ENCODE data around the gene CARTPT.

CARTPT gene

DNA sequence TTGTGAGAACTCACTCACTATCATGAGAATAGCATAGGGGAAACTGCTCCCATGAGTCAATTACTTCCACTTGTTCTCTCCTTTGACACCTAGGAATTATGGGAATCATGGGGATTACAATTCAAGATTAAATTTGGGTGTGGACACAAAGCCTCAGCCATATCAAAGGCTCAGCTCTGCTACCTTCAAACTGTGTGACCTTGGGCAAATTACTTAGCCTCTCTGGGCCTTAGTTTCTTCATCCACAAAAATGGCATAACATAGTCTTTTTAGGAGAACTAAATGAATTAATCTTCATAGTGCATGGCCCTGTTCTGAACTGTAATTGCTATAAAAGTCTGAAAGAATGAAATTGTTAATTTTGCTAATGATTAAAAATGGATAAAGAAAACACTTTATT is 18.3 kb upstream of the CARTPT start:
- TF ChIP-seq, protein P1, sequence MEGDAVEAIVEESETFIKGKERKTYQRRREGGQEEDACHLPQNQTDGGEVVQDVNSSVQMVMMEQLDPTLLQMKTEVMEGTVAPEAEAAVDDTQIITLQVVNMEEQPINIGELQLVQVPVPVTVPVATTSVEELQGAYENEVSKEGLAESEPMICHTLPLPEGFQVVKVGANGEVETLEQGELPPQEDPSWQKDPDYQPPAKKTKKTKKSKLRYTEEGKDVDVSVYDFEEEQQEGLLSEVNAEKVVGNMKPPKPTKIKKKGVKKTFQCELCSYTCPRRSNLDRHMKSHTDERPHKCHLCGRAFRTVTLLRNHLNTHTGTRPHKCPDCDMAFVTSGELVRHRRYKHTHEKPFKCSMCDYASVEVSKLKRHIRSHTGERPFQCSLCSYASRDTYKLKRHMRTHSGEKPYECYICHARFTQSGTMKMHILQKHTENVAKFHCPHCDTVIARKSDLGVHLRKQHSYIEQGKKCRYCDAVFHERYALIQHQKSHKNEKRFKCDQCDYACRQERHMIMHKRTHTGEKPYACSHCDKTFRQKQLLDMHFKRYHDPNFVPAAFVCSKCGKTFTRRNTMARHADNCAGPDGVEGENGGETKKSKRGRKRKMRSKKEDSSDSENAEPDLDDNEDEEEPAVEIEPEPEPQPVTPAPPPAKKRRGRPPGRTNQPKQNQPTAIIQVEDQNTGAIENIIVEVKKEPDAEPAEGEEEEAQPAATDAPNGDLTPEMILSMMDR (IDR thresholded peaks at IDR 0.05; ENCODE audit: low read depth, low read length, missing control alignments): no peak
- DNase-seq (ENCODE audit: low read depth): no peak
- no peak overlapping the region for H3K4me3 ChIP-seq (ENCODE audit: low read depth, low read length)
- in situ Hi-C loops (cut with HindIII; ENCODE audit: low sequenced_read_pairs): loop anchor here (10.0 kb wide), 1 partner anchor 64 kb away; no protein-coding TSS in a partner anchor

DNA sequence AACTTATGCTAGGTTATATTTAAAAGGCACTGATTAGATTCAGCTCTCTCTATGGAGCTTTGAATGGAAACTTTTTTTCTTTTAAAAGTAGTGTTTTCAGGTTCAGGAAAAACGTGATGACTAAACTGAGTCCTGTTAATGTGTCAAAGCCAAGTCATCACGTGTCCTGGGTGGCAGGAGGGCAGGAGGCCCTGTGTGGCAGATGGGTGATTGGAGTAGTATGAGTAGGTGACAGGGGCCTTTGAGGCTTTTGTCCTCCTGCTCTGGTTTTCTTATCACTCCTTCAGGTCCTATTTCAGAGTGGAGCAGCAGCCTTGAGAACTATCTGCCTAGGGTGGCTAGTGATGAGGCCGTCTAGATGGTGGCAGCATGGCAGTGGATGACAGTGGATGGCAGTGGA is 17.7 kb upstream of the CARTPT start:
- DNase-seq (ENCODE audit: low read depth): no peak
- in situ Hi-C loops (cut with HindIII; ENCODE audit: low sequenced_read_pairs): loop anchor here (10.0 kb wide), 1 partner anchor 63 kb away; no protein-coding TSS in a partner anchor
- no peak overlapping the region for H3K4me3 ChIP-seq (ENCODE audit: low read depth, low read length)
- TF ChIP-seq, protein P1 (IDR thresholded peaks at IDR 0.05; ENCODE audit: low read depth, low read length, missing control alignments): no peak

DNA sequence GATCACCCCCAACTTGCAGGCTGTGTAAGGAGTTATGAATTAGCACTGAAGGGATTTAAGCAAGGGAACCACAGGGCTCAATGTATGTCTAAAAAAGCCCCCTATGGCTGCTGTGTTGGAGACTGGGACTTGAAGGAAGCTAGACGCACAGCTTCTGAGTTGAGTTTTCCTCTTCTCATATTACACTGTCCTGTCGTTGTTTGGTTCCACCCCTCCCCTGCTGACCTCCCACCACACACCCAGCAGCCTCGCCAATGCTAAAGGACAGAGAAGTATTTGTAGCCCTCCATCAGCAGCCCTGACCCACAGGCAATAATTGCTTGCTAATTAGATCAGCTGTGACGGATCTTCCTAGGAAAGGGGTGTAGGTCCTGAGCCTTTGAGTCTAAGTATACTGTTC is 15.1 kb upstream of the CARTPT start:
- in situ Hi-C loops (cut with HindIII; ENCODE audit: low sequenced_read_pairs): loop anchor here (10.0 kb wide), 1 partner anchor 61 kb away; no protein-coding TSS in a partner anchor
- no peak overlapping the region for H3K4me3 ChIP-seq (ENCODE audit: low read depth, low read length)
- TF ChIP-seq, protein P1 (IDR thresholded peaks at IDR 0.05; ENCODE audit: low read depth, low read length, missing control alignments): no peak
- DNase-seq (ENCODE audit: low read depth): no peak

DNA sequence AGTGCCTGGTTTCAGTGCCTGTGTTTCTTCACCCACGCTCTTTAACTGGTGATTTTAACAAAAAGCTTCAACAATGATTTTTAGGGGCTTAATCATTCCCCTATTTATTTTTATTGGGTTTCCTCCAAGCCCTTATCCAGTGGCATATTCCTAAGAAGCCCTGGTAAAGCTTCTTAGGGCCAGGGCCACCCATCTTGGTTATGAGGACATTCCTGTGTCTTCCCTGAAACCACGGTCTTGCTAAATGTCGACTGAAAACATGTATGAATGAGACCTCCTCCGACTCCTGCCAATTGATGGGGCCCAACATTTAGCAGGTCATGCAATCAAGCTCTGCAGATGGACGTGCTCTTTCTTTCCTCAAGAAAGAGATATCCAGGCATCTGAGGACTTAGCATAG is 13.7 kb upstream of the CARTPT start:
- DNase-seq (ENCODE audit: low read depth): no peak
- H3K4me3 ChIP-seq (ENCODE audit: low read depth, low read length): no peak overlapping the region
- in situ Hi-C loops (cut with HindIII; ENCODE audit: low sequenced_read_pairs): loop anchor here (5.0 to 10.0 kb wide), 2 partner anchors 53 to 59 kb away; no protein-coding TSS in a partner anchor
- TF ChIP-seq, protein P1 (IDR thresholded peaks at IDR 0.05; ENCODE audit: low read depth, low read length, missing control alignments): no peak

- in situ Hi-C loops (cut with HindIII; ENCODE audit: low sequenced_read_pairs): loop anchor here (5.0 to 10.0 kb wide), 2 partner anchors 55 to 58 kb away; no protein-coding TSS in a partner anchor
- TF ChIP-seq, protein P1 (IDR thresholded peaks at IDR 0.05; ENCODE audit: low read depth, low read length, missing control alignments): no peak
- no peak overlapping the region for H3K4me3 ChIP-seq (ENCODE audit: low read depth, low read length)
- no peak for DNase-seq (ENCODE audit: low read depth)
Observed at GRCh38 chr5:71706906-71707305, 12.2 kb upstream of the CARTPT start.

- TF ChIP-seq, protein P1 (IDR thresholded peaks at IDR 0.05; ENCODE audit: low read depth, low read length, missing control alignments): no peak
- in situ Hi-C loops (cut with HindIII; ENCODE audit: low sequenced_read_pairs): no loop called here
- H3K4me3 ChIP-seq (ENCODE audit: low read depth, low read length): no peak overlapping the region
- no peak for DNase-seq (ENCODE audit: low read depth)
Observed at GRCh38 chr5:71711610-71712009, 7.5 kb upstream of the CARTPT start.
